ENCODE results near the gene KCNK3.
A peak's percentile ranks its signal among the peaks of the same experiment; 100 is the strongest.

Gene KCNK3

GRCh38 chr2:26692897-26693849 is 651 bp downstream of the KCNK3 start:
- no peak for DNase-seq

GRCh38 chr2:26694001-26694400 is 1.5 kb downstream of the KCNK3 start:
- no peak for DNase-seq

- DNase-seq, result peak; percentile 66
These were observed 3.9 kb downstream of the KCNK3 start for GRCh38 chr2:26696351-26696816.

DNA sequence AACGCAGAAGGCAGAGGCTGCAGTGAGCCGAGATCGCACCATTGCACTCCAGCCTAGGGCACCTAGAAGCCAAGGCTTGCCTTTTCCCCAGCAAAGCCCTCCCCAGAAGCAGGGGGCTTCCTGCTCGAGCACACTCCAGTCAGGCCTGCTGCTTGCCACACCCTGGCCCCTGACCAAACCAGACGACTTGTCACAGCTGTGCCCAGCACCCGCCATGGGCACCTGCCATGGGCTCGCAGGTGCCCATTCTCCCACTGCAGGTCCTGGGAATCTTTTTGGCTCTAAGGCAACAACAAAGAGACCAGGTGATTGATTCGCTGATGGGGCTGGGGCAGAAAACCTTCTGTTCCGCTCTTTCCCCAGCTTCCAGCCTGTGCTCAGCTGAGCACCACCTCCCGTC is 4.9 kb downstream of the KCNK3 start:
- DNase-seq, result no peak

DNA sequence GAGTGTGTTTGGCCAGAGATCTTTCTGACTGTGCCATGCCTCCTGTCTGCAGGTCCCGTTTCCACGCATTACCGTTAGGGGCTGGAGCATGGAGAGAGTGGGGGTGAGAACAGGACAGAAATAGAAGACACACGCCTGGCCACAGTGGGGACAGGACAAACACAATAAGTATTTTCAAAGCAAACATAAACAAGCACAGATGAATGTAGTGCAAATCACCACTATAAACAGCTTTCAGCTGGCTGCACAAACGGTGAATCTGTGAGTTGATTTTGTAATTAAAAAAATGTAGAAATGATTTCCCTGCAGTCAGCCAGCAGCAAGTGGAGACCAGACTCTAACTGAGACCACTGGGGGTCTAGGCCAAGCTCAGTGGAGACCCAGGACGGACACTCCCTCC is 6.8 kb downstream of the KCNK3 start:
- no peak for DNase-seq

GRCh38 chr2:26700078-26700477 is 7.6 kb downstream of the KCNK3 start:
- DNase-seq, result no peak

DNA sequence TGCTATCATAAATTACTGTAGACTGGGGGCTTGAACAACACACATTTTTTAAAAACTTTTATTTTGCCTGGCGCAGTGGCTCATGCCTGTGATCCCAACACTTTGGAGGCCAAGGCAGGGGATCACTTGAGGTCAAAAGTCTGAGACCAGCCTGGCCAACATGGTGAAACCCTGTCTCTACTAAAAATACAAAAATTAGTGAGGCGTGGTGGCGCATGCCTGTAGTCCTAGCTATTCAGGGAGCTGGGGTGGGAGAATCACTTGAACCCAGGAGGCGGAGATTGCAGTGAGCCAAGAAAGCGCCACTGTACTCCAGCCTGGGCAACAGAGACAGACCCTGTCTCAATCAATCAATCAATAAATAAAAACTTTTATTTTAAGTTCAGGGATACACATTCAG is 9.1 kb downstream of the KCNK3 start:
- no peak for DNase-seq

DNA sequence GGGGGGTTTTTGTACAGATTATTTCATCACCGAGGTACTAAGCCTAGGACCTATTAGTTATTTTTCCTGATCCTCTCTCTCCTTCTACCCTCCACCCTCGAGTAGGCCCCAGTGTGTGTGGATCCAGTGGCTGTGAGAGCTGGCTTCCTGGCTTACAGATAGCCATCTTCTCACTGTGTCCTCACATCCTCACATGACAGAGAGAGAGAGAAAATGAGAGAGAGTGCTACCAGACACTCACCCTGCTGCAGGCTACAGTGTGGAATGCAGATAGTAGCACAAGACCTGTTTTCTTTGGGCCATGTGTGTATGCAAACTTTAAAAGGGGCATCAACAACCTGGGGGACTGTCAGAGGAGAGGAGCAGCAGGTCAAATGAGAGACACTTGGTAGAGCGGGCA is 9.5 kb downstream of the KCNK3 start:
- no peak for DNase-seq

GRCh38 chr2:26704441-26704977 is 12.0 kb downstream of the KCNK3 start:
- DNase-seq, result no peak

- DNase-seq, result no peak
These were observed 12.6 kb downstream of the KCNK3 start for GRCh38 chr2:26705126-26705525.

DNA sequence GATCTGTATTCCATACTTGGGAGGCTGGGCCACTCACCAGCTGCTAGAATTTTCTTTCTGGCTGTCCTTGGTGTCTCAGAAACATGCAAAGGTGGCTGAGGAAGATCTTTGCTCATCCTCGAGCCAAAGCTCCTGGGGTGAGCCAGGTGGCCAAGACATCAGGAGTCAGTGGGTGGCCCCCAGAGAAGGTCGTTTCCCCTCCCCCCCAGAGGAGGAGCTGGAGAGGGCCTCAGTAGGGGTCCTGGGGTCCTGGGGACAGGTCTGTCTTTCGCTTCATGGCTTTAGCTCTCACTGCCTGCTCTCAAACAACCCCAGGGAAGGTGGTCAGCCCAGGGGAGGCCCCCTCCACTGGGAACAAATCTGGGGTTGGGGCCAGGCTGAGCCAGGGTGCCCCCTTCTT is 13.6 kb downstream of the KCNK3 start:
- no peak for DNase-seq

DNA sequence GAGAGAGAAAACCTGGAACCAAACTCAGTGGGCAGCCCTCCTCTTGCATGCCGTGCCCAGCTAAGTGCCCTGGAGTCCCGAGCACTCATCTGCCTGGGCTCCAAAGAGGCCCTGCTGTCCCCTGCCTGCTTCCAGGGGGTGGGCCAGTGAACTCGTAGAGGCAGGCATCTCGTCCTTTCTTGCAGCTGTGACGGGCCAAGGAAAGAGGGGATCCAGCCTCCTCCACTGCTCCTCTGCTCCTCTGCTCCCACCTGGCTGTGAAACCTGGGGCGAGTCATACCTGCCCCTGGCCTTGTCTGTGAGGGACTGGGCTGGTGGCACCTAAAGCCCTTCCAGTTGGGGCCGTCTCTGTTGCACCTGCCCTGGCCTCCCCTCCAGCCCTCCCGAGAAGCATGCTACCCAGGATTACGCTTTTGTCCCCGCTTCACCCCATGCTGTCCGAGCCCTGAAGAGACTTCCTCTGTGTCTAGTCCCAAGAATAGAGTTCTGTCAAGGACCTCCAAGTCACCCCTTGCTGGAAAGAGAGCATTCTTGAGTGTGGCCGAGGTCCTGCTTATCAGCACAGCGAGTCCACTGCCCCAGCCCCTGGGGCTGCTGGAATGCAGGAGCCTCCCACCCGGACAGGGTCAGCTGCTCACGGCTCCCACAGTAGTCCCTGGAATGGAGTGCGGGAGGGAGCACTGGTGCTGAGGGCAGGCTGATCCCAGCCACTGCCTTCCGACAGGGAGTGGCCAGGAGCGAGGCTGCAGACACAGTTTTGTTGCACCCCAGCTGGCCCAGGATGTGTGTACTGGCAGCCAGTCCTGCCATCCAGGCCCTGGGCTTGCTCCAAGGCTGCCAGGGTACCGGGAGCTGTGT is 14.3 kb downstream of the KCNK3 start:
- no peak for DNase-seq

DNA sequence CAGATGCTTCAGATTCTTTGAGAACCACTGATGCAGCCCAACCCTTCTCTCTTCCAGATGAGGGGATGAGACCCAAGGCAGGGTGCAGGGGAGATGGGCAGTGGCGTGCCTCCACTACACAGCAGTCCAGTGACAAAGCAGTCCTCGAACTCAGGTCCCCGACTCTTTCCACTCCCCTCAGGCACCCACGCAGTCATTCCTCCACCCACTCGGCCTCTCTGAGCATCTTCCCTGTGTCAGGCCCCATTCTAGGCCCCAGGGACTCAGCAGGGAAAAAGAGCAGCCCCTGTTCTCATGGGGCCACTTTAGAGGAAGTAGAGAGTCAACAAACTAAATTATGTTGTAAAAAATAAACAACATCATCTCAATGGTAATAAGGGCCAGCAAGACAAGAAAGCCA is 15.2 kb downstream of the KCNK3 start:
- DNase-seq, result no peak

- DNase-seq, result no peak
These were observed 15.9 kb downstream of the KCNK3 start for GRCh38 chr2:26708457-26708856.

- DNase-seq, result no peak
These were observed 17.0 kb downstream of the KCNK3 start for GRCh38 chr2:26709323-26710110.

DNA sequence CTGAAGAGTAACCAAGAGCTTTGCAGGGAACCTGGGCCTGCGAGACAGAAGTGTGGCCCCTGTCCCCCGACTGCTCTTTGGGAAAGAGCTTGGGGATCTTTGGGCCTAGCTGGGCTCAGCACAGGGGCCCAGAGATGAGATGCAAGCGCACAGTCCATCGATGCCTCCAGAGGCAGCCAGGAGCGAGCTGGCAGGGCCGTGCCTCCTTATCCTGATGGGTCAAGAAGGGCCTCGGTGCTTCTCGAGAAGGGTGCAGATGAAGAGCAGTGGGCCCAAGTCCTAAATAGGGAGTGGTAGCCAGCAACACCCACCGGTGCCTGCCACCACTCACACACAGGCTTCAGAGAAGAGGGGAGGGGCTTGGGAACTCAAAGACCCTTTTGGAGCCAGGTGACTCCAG is 17.6 kb downstream of the KCNK3 start:
- DNase-seq, result no peak

DNA sequence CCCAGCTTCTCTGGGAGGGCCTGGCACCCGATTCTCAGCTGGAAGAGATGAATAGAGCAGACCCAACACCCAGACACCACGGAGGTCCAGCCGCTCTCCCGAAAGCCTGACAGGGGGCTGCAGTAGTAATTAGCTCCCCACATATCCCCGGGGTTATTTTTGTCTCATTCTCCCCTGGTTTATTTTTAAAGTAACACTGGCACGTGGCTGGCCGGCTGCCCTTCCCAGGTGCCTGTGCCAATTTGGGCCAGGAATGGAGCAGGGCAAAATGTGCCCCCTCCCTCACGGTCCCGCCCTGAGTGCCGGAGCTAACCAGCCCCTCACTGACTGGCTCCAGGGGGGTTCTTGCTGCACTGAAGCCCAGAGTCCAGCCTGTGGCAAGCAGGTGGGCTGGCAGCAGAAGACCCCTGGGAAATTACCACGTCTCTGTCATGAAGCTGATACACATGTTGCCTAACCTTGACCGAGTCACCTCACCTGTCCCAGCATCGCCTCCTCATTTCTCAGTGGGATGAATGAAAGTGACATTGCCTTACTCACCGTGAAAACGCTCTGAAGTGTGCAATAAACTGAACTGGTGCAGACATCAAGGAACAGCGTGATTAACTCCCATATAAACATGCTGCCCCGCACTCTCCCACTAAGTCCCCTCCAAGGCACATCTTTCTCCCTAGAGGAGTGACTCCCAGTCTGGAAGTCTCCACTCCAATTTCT is 18.4 kb downstream of the KCNK3 start:
- no peak for DNase-seq

GRCh38 chr2:26711457-26712161 is 19.1 kb downstream of the KCNK3 start:
- peak; percentile 44 for DNase-seq

DNA sequence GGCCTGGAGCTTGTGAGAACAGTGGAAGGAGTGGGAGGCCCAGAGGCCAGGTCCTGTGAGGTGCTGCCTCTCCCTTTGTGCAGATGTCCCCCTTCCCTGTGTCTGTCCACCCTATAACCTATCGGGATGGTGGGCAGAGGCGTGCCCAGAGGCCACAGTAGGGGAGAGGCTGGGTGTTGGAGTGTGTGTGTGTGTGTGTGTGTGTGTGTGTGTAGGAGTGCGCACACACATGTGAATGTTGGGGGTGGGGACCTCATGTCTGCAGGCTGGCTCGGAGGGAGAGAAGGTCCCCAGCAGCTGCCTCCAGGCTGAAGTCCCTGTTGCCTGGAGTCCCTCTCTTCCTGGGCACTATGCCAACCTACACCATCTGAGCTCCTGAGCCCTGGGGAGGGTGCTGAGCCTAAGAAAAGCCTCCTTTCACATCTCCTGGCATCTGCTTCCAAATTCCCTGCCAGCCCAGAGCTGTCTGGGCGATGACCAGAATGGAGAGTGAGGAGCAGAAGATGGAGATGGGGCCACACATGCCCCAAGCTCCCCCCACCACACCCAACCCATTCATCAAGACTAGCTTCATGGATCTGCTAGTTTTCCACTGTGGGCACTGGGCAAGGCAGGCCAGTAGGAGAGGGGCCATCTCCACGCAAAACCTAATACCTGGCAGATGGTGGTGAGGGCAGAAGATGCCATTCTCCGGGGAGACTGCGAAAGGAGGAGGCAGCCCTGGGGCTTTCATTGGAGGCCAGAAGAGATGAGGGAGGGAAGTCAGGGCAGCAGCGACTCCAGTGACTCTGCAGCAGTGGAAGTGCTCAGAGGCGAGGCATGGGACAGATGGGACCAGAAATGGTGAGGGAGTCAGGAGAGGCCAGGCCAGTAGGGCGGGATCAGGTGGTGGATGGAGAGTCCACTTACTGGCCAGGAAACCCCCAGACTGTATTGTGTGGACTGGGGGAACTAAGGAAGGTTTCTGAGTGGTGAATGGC is 20.3 kb downstream of the KCNK3 start:
- DNase-seq, result peak; percentile 91
